Stimulated activated naive CD4-positive, alpha-beta T cell (primary cell): ENCODE data around the gene MGLL.

ENCODE experiments used
- DNase-seq, 6 experiments: peaks; one replicate each; lab custom pipeline; 2025; lab: John Stamatoyannopoulos, UW

The MGLL gene

DNA sequence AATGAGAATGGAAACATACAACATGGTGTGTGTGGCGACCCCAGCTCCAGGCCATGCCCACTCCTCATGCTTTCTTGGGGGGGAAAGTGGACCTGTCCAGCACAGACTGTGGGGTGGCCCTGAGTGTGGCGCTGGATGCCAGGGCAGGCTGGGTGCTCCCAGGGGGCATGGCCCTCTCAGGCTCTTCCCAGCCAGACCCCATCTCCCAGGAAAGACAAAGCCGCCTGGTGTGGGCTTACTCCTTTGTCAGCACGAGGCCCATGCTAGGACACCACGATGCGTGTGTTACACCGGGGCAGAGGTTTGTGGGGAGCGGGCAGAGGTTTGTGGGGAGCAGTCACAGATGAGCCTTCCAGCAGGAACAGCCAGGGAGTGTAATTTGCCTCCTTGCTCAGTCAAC lies 81.1 kb downstream of the MGLL start:
- DNase-seq: no peak

DNA sequence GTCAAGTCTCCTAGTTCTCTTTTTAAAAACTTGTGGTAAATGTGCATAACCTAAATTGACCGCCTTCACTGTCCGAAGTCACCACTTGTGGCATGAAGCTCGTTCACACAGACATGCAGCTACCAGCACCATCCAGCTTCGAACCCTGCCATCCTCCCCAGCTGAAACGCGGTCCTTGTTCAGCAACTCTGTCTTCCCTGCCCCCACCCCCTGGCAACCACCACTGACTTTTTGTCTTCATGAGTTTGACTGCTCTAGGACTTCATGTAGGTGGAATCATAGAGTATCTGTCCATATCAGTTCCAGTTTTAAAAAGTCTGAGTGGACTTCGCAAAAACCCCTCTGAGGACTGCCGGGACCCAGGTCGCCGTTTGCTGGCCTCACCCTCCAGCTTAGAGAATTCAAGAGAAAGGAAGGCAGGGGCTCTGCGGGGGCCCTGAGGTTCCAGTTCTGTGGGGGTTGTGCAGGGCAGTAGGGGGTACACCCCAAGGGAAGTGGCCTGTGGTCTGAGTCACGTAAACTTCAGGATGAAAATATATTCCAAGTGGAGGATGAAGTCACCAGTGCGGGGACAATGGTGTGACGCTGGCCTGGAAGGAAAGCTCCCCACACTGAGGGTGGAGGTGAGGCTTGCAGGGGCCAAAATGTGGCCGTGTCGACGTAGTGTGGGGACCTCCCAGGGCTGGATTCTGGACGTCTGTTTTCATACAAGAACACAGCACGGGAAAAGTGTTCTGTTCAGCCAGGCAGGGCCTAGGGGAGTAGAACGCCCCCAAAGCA lies 82.0 kb downstream of the MGLL start:
- no peak for DNase-seq

GRCh38 chr3:127739347-127740135 lies 82.8 kb downstream of the MGLL start:
- DNase-seq: no peak

- DNase-seq: no peak
Observed at GRCh38 chr3:127738192-127738840, 84.0 kb downstream of the MGLL start.

DNA sequence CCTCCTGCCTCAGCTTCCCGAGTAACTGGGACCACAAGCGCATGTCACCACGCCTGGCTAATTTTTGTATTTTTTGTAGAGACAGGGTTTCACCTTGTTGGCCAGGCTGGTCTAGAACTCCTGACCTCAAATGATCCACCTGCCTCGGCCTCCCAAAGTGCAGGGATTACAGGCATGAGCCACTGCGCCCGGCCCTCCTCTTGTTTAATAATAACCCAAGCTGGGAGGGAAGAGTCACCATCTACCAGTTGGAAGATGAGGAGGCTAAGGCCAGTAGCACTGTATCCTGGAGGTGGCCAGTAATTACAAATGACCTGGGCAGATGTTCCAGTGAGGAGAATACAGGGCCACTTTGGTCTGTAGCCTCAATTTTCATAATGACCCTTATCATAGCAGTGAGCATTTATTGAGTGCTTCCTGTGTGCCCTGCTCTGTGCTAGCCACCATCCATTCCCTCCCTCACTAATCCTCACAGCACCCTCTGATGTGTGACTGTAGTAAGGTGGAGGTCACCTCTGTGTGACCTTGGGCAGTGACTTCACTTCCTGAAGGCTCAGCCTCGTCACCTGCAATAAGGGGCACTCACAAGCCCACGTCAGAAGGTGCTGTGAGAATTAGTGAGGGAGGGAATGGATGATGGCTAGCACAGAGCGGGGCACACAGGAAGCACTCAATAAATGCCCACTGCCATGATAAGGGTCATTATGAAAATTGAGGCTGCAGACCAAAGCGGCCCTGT lies 85.3 kb downstream of the MGLL start:
- no peak for DNase-seq

- no peak for DNase-seq
Observed at GRCh38 chr3:127735767-127736693, 86.3 kb downstream of the MGLL start.

GRCh38 chr3:127734754-127735473 lies 87.4 kb downstream of the MGLL start:
- no peak for DNase-seq

DNA sequence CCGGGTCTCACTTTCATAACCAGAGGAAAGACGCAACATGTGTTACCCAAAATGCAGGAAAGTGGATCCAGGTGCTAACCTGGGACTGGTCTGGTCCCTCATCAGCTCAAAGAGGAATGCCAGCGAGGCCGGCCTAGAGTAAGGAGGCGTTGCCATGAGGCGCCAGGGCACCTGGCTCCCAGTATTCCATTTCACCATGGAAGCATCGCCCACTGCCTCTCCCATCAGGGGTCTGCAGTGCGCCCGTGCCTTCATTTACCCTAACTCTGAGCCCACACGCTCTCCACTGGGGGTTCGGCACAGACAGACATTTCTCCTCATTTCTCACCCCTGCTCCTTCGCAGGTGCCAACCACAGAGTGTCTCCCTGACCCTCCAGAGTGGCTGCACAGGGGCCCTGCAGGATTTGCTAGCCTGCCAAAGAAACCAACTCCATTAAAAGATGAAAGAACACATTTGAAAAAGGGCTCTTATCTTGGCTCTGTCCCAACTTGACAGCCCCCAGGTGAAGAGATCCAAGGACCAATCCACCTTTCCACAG lies 88.1 kb downstream of the MGLL start:
- no peak for DNase-seq

DNA sequence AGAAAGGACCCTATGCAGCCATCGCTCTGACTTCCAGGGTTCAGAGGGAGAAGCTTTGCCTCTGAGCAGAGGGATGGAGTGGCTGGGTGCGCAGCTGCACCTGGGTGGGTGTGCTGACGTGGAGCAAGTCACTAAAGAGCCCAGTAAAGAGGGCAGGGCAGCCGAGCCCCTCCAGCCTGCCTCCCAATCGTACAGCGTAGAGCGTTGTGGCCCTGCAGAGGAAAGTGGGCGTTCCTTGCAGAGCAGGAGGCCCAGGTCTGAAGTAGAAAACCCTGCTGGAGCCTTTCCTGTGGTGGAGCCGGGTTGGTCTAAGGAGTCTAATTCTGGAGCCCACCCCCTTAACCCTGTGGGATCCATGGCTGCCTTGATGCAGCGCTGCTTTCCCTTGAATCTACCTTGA lies 88.5 kb downstream of the MGLL start:
- no peak for DNase-seq

DNA sequence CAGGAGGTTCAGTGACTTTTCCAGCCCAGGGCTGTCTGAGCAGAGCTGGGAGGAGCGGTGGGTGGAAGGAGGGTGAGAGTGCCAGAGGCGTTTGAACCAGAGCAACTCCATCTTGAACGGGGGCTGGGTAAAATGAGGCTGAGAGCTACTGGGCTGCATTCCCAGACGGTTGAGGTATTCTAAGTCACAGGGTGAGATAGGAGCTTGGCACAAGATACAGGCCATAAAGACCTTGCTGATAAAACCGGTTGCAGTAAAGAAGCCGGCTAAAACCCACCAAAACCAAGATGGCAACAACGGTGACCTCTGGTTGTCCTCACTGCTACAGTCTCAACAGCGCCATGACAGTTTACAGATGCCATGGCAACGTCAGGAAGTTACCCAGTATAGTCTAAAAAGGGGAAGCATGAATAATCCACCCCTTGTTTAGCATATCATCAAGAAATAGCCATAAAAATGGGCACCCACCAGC lies 89.4 kb downstream of the MGLL start:
- no peak for DNase-seq

GRCh38 chr3:127732303-127732702 lies 90.0 kb downstream of the MGLL start:
- no peak for DNase-seq

- DNase-seq: no peak
Observed at GRCh38 chr3:127731546-127732289, 90.6 kb downstream of the MGLL start.

GRCh38 chr3:127730666-127731295 lies 91.5 kb downstream of the MGLL start:
- DNase-seq: no peak

DNA sequence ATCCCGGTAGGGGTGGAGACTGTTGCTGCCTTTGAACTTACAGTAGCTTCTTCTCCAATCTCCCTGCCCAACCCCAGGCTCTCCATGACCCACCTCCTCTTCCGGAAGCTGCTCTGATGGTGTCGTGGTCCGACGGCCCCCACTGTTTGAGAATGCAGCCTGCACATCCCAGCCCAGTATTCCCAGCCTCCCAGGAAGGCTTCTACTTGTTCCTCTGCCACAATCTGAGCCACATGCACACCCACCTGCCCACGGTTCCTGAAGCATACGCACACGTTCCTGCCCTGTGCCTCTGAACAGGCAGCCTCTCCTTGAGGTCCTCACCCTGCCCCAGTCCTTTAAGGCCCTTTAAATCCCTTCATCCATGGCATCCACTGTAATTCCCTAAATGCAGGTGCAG lies 92.1 kb downstream of the MGLL start:
- DNase-seq: no peak

DNA sequence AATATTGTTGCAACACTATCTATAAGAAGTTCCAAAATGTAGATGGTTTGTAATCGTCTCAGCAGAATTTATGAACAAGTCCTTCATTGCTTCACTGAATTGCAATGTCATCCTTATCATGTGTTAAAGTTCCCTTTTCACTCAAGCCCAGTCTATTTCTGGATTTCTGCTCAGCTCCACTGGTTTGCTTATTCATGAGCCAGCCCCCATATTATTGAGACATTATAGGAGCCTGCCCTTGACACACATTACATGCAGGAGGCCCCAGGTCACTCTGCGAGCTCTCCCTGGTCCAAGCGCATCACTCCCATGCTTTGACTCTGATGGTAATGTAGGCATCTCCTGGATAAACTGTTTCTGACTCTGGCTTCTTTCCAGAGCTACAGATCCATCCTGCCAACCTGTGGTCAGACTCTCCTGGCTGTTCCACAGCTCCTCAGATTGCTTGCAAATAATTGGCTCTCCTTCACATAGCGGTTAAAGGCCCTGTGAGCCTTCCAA lies 92.7 kb downstream of the MGLL start:
- no peak for DNase-seq

DNA sequence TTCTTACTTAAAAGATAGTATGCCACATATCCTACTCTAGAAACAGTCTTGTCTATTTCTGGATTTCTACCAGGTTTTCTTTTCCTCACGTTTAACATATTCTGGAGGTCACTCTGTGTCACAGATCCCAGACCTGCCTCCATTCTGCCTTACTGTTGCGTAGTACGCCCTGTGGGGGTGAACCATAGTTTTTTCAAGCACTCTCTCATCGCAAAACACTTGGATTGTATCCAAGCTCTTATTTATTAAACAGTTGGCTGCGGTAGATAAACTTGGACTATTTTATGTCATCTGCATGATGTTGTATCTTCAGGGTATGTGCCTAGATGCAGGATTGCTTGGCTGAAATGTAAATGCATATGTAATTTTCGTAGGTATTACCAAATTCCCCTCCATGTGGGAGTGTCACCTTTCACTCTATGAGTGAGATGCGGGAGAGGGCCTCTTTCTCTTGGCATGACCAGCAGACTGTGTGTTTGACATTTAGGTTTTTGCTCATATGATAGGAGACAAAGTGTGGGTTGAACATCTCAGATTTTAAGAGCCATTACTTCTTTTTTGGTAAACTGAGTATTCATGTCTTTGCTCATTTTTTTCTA lies 93.8 kb downstream of the MGLL start:
- no peak for DNase-seq

- no peak for DNase-seq
Observed at GRCh38 chr3:127726894-127727293, 95.4 kb downstream of the MGLL start.

- no peak for DNase-seq
Observed at GRCh38 chr3:127723011-127723567, 99.2 kb downstream of the MGLL start.
